Ovary (tissue), 9 donors: ENCODE data around the gene TLDC2. TPM values are rescaled to one million over a fixed set of nuclear protein-coding genes. Genes with fewer than 3 reads are reported as not detected.

Experiments
- DNase-seq, 5 donors: peaks; one replicate each; pipeline ENCODE4 v3.0.0-alpha.2; 2019 to 2020
- H3K27ac ChIP-seq, 2 donors: fragments of 200-600 bp; one replicate each; pipeline versions ENCODE4 v1.5.1 to v1.8.0; 2019 to 2022
- H3K27me3 ChIP-seq: fragments of 200-600 bp; one replicate; pipeline ENCODE4 v1.8.0; 2022
- H3K36me3 ChIP-seq: fragments of 200-600 bp; sonication (generic); one replicate; pipeline ENCODE4 v1.5.1; 2019
- H3K4me1 ChIP-seq: one replicate; pipeline ENCODE4 v1.8.1; 2013; ENCODE audit warnings: mild to moderate bottlenecking, moderate library complexity; ENCODE audit not compliant: insufficient read depth
- H3K4me3 ChIP-seq: fragments of 200-600 bp; sonication (generic); one replicate; pipeline ENCODE4 v1.5.1; 2017
- H3K9me3 ChIP-seq, 2 donors: fragments of 200-600 bp in 1 of 2; sonication (generic) in 1 of 2; one replicate each; pipeline versions ENCODE4 v1.5.1 to v1.8.1; 2013 to 2019; ENCODE audit warnings: mild to moderate bottlenecking in 1 of 2, moderate library complexity in 1 of 2
- EP300 ChIP-seq: sonication (generic); formaldehyde crosslinking; IDR thresholded peaks from one replicate; pipeline ENCODE4 v1.6.1; 2017; ENCODE audit warnings: antibody characterized with exemption
- POLR2A ChIP-seq: fragments of 450-650 bp; IDR thresholded peaks from one replicate; pipeline ENCODE4 v1.6.1; 2017; ENCODE audit warnings: antibody characterized with exemption, mild to moderate bottlenecking, moderate library complexity
- WGBS, 3 donors: extraction: QIAGEN DNeasy Blood & Tissue Kit in 1 of 3; methylation state at CpG; one replicate each; pipeline versions ENCODE4 v1.1.5 to v1.1.7; 2013 to 2017; 5-methylcytosine and 5-hydroxymethylcytosine counted together
- intact Hi-C, 4 donors: fragments of 100-400 bp; cut with DNase I; formaldehyde crosslinking; loops; one replicate each; pipeline versions ENCODE4 v1.11.0 to v1.15.1; 2022 to 2023
- polyA plus RNA-seq, 2 donors: library from polyadenylated mRNA; stranded (reverse); fragments of 200-250 nt in 1 of 2; fragments of 350-450 nt in 1 of 2; fragmentation: Illumina TruSeq in 1 of 2; extraction: RNeasy Lipid Tissue Mini Kit (QIAGEN cat#74804) in 1 of 2; gene quantifications; one replicate each; pipeline ENCODE4 v1.2.3, GENCODE V29; 2013 to 2014
- total RNA-seq, 7 donors: library from RNA; depleted of rRNA in 2 of 7; stranded (reverse); fragments of >200 nt in 2 of 7; fragmentation: NEBNext Ultra II Directional in 3 of 7; extraction: Animal tissue kit (Norgen Biotek cat#: 25700) in 3 of 7; gene quantifications; one replicate each; pipeline versions ENCODE4 v1.1.0 to v1.2.4, GENCODE V29; 2016 to 2023
- TF ChIP-seq, protein P1 (sequence below), 3 donors: fragments of 450-650 bp in 2 of 3; fragments of 200-600 bp in 1 of 3; IDR thresholded peaks; one replicate each; pipeline versions ENCODE4 v1.5.1 to v1.8.0; 2016 to 2022; ENCODE audit warnings: antibody characterized with exemption in 3 of 3, mild to moderate bottlenecking in 1 of 3
- donor health status: DM: no; HTN: no; CAD: no; lungs with moderate emphysema.
- donor health status: DM: no; HTN: no; CAD: no.
- donor health status: Bipolar disorder and iron deficiency.
- donor health status: DM: yes; HTN: yes; CAD: no.
- donor health status: DM: no; HTN: no; CAD: no.
- donor health status: DM: yes; HTN: yes; CAD: no.

The TLDC2 gene
- total and polyA plus RNA-seq, 9 donors = 0.10 to 0.95 (median 0.33) TPM; not detected in 4

GRCh38 chr20:36856691-36857635 is 19.0 kb upstream of the TLDC2 start:
- TF ChIP-seq, protein P1, sequence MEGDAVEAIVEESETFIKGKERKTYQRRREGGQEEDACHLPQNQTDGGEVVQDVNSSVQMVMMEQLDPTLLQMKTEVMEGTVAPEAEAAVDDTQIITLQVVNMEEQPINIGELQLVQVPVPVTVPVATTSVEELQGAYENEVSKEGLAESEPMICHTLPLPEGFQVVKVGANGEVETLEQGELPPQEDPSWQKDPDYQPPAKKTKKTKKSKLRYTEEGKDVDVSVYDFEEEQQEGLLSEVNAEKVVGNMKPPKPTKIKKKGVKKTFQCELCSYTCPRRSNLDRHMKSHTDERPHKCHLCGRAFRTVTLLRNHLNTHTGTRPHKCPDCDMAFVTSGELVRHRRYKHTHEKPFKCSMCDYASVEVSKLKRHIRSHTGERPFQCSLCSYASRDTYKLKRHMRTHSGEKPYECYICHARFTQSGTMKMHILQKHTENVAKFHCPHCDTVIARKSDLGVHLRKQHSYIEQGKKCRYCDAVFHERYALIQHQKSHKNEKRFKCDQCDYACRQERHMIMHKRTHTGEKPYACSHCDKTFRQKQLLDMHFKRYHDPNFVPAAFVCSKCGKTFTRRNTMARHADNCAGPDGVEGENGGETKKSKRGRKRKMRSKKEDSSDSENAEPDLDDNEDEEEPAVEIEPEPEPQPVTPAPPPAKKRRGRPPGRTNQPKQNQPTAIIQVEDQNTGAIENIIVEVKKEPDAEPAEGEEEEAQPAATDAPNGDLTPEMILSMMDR (IDR thresholded peaks at IDR 0.05) = no peak
- TF ChIP-seq POLR2A = no peak
- TF ChIP-seq EP300 = no peak
- intact Hi-C loops = no loop called here
- H3K27me3 ChIP-seq = no peaks in the 10 kb centered on the region
- no peak for DNase-seq
- H3K27ac ChIP-seq = no peak overlapping the region
- WGBS, 3 donors = 42 to 56% (median 50%) methylated on average over 17 of the region's 17 CpGs
- H3K4me1 ChIP-seq = peaks cover 35% of the 10 kb centered on the region
- no peak overlapping the region for H3K4me3 ChIP-seq
- no peaks in the 10 kb centered on the region for H3K36me3 ChIP-seq
- no peaks in the 10 kb centered on the region for H3K9me3 ChIP-seq

- H3K4me1 ChIP-seq = peaks cover 35% of the 10 kb centered on the region
- no peaks in the 10 kb centered on the region for H3K27me3 ChIP-seq
- TF ChIP-seq EP300 = no peak
- TF ChIP-seq POLR2A = no peak
- TF ChIP-seq, protein P1 (IDR thresholded peaks at IDR 0.05) = no peak
- 20 to 53% (median 34%) methylated on average over 4 of the region's 4 CpGs for WGBS, 3 donors
- peak overlapping the region in 1 of 2 donors; percentile 34 for H3K27ac ChIP-seq
- H3K9me3 ChIP-seq = no peaks in the 10 kb centered on the region
- no peaks in the 10 kb centered on the region for H3K36me3 ChIP-seq
- intact Hi-C loops = no loop called here
- no peak overlapping the region for H3K4me3 ChIP-seq
- DNase-seq = no peak
Observed at GRCh38 chr20:36859282-36859555, 16.7 kb upstream of the TLDC2 start.

- no peak for DNase-seq
- WGBS, 3 donors = 26 to 49% (median 28%) methylated on average over 6 of the region's 6 CpGs
- Histone ChIP-seq H3K27me3 (no peaks in the 10 kb centered on the region), H3K9me3 (no peaks in the 10 kb centered on the region), H3K4me3 (no peak overlapping the region), H3K27ac (peak overlapping the region in 1 of 2 donors; percentile 34), H3K36me3 (no peaks in the 10 kb centered on the region), H3K4me1 (peaks cover 33% of the 10 kb centered on the region)
- intact Hi-C loops = loop anchor here in 3 of 4 donors (5.0 to 10.0 kb wide), 5 partner anchors 45 to 655 kb away; partner anchors contain the start of genes DSN1 (in 2 of the 3) and NDRG3 (in 1 of the 3)
- TF ChIP-seq, protein P1 (IDR thresholded peaks at IDR 0.05) = no peak
- no peak for TF ChIP-seq EP300
- no peak for TF ChIP-seq POLR2A
Observed at GRCh38 chr20:36859700-36860330, 16.1 kb upstream of the TLDC2 start.

DNA sequence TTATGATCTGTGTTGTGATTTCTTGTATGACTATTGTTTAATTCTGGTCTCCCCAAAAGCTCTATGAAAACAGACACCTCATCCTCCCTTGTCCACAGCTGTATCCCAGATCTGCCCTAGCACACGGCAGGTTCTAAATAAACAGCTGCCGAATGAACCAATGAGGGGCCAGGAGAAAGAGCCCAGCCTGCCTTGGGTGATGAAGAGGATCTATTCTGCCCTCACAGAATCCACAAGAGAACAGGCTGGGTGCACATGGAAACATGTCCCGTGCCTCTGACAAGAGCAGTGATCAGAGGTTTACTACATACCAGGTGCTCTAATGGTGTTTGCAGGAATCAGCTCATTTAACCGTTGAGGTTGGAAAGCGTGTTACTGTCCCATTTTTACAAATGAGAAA is 15.6 kb upstream of the TLDC2 start:
- Histone ChIP-seq H3K36me3 (no peaks in the 10 kb centered on the region), H3K27ac (peak overlapping the region in 1 of 2 donors; percentile 34), H3K27me3 (no peaks in the 10 kb centered on the region), H3K4me3 (no peak overlapping the region), H3K9me3 (no peaks in the 10 kb centered on the region), H3K4me1 (peaks cover 33% of the 10 kb centered on the region)
- no peak for DNase-seq
- TF ChIP-seq, protein P1 (IDR thresholded peaks at IDR 0.05) = no peak
- TF ChIP-seq POLR2A (no peak), EP300 (no peak)
- 25 to 42% (median 31%) methylated on average over 5 of the region's 5 CpGs for WGBS, 3 donors
- intact Hi-C loops = loop anchor here in 3 of 4 donors (5.0 to 10.0 kb wide), 5 partner anchors 46 to 656 kb away; partner anchors contain the start of genes DSN1 (in 2 of the 3) and NDRG3 (in 1 of the 3)
